B cell (primary cell): ENCODE results near the gene PLCG2. TPM values are rescaled to one million over a fixed set of nuclear protein-coding genes. Genes with fewer than 3 reads are reported as not detected.

Experiments
- ATAC-seq: fragments of 200-7000 bp; cut with Tn5 transposase; one replicate; pipeline ENCODE4 v1.10.0; 2021; ENCODE audit warnings: low read depth, mild to moderate bottlenecking, moderate number of reproducible peaks, moderate library complexity
- CTCF ChIA-PET: fragments of 350-600 bp; sonication (Branson Sonifier 250); formaldehyde crosslinking; loops from one replicate; lab custom pipeline; 2021; ENCODE audit warnings: antibody characterized with exemption, inconsistent platforms; lab: Charles Lee
- POLR2A ChIA-PET: fragments of 350-600 bp; sonication (Branson Sonifier 250); formaldehyde crosslinking; loops from one replicate; lab custom pipeline; 2021; ENCODE audit warnings: antibody characterized with exemption; lab: Charles Lee
- DNase-seq: peaks from one replicate; pipeline ENCODE4 v3.0.0; 2013
- H2AFZ ChIP-seq: 2 replicates; pipeline ENCODE4 v1.6.1; 2012; ENCODE audit warnings: mild to moderate bottlenecking, low read depth, low read length; ENCODE audit not compliant: insufficient read depth, poor library complexity, severe bottlenecking
- H3K27ac ChIP-seq, 2 donors: 1 replicate in 1 of 2; 2 replicates in 1 of 2; pipeline ENCODE4 v1.5.1; 2012 to 2013; ENCODE audit warnings: low read length in 2 of 2, mild to moderate bottlenecking in 2 of 2, moderate library complexity in 1 of 2
- H3K27me3 ChIP-seq, 4 experiments: fragments of 200-600 bp in 1 of 4; sonication (generic) in 1 of 4; replicated peaks in 1 of 4; 1 replicate in 2 of 4; 2 replicates in 2 of 4; pipeline versions ENCODE4 v1.6.1 to v1.7.0; 2013 to 2016; ENCODE audit warnings: low read length in 3 of 4, mild to moderate bottlenecking in 2 of 4, mixed read lengths in 1 of 4, moderate library complexity in 1 of 4; ENCODE audit not compliant: insufficient read depth in 4 of 4, control insufficient read depth in 3 of 4; ENCODE audit errors: control extremely low read depth in 1 of 4
- H3K36me3 ChIP-seq, 2 experiments: replicated peaks in 1 of 2; 1 replicate in 1 of 2; 2 replicates in 1 of 2; pipeline versions ENCODE4 v1.6.1 to v1.7.1; 2013; ENCODE audit warnings: low read length in 1 of 2; ENCODE audit not compliant: insufficient read depth in 2 of 2, control insufficient read depth in 1 of 2; ENCODE audit errors: control extremely low read depth in 1 of 2, extremely low read depth in 1 of 2
- H3K4me1 ChIP-seq, 2 donors: fragments of 200-600 bp in 1 of 2; sonication (generic) in 1 of 2; 1 replicate in 1 of 2; 2 replicates in 1 of 2; pipeline versions ENCODE4 v1.5.1 to v1.6.1; 2013 to 2017; ENCODE audit warnings: low read length in 2 of 2; ENCODE audit not compliant: control insufficient read depth in 2 of 2, insufficient read depth in 2 of 2
- H3K4me2 ChIP-seq: replicated peaks from 2 replicates; pipeline ENCODE3; 2012; ENCODE audit warnings: mild to moderate bottlenecking, low read depth, low read length; ENCODE audit not compliant: poor library complexity, severe bottlenecking
- H3K4me3 ChIP-seq, 5 experiments: fragments of 200-600 bp in 1 of 5; sonication (generic) in 1 of 5; 1 replicate in 3 of 5; 2 replicates in 2 of 5; pipeline versions ENCODE4 v1.5.1 to v1.7.0; 2011 to 2016; ENCODE audit warnings: low read length in 4 of 5, mild to moderate bottlenecking in 4 of 5, low read depth in 2 of 5, control low read depth in 1 of 5, moderate library complexity in 1 of 5; ENCODE audit not compliant: insufficient read depth in 1 of 5; ENCODE audit errors: control extremely low read depth in 1 of 5, extremely low read depth in 1 of 5
- H3K79me2 ChIP-seq: fragments of 200-600 bp; sonication (generic); one replicate; pipeline ENCODE4 v1.6.0; 2016; ENCODE audit warnings: low read length; ENCODE audit not compliant: control insufficient read depth, insufficient read depth
- H3K9ac ChIP-seq: fragments of 200-600 bp; sonication (generic); 2 replicates; pipeline ENCODE4 v1.6.1; 2017; ENCODE audit warnings: mild to moderate bottlenecking, low read length, moderate library complexity
- H3K9me3 ChIP-seq, 3 donors: one replicate each; pipeline versions ENCODE4 v1.6.1 to v1.7.1; 2013; ENCODE audit warnings: low read length in 2 of 3; ENCODE audit not compliant: control insufficient read depth in 2 of 3, insufficient read depth in 1 of 3; ENCODE audit errors: control extremely low read depth in 1 of 3
- H4K20me1 ChIP-seq: 2 replicates; pipeline ENCODE4 v1.6.0; 2012; ENCODE audit warnings: mild to moderate bottlenecking, low read length; ENCODE audit not compliant: insufficient read depth, control insufficient read depth, poor library complexity, severe bottlenecking
- H3K27ac Mint-ChIP-seq: one replicate; pipeline ENCODE4 v1.8.0; 2021; ENCODE audit warnings: mixed read lengths
- H3K27me3 Mint-ChIP-seq: one replicate; pipeline ENCODE4 v1.8.0; 2021; ENCODE audit warnings: mixed read lengths
- H3K4me1 Mint-ChIP-seq: one replicate; pipeline ENCODE4 v1.8.0; 2021; ENCODE audit warnings: mixed read lengths
- H3K4me3 Mint-ChIP-seq: one replicate; pipeline ENCODE4 v1.8.0; 2021; ENCODE audit warnings: mixed read lengths
- H3K9me3 Mint-ChIP-seq: one replicate; pipeline ENCODE4 v1.8.0; 2022; ENCODE audit warnings: mixed read lengths; ENCODE audit not compliant: insufficient read depth
- EZH2 ChIP-seq: IDR thresholded peaks from 2 replicates; pipeline ENCODE4 v1.6.1; 2012; ENCODE audit warnings: borderline replicate concordance, low read depth, mild to moderate bottlenecking, moderate library complexity, low read length; ENCODE audit not compliant: insufficient read depth, poor library complexity, severe bottlenecking
- WGBS: methylation state at CpG from one replicate; pipeline ENCODE4 v1.1.5; 2013; ENCODE audit warnings: missing lambda C conversion rate; ENCODE audit not compliant: insufficient coverage; 5-methylcytosine and 5-hydroxymethylcytosine counted together
- intact Hi-C: fragments of 100-400 bp; cut with micrococcal nuclease; formaldehyde crosslinking; loops from one replicate; pipeline ENCODE4 v1.10.0; 2022
- polyA plus RNA-seq: library from polyadenylated mRNA; depleted of rRNA; stranded (reverse); fragments of >200 nt; gene quantifications from 2 replicates; pipeline ENCODE4 v1.2.3, GENCODE V29; 2012
- total RNA-seq, 2 donors: library from RNA; stranded (reverse); fragments of 120-200 nt in 1 of 2; gene quantifications; 1 replicate in 1 of 2; 2 replicates in 1 of 2; pipeline versions ENCODE4 v1.2.3 to v1.2.4, GENCODE V29; 2013 to 2022
- TF ChIP-seq, protein P1 (sequence below): fragments of 200-600 bp; IDR thresholded peaks from one replicate; pipeline ENCODE4 v1.8.0; 2022; ENCODE audit warnings: antibody characterized with exemption, mild to moderate bottlenecking

Gene PLCG2
- total and polyA plus RNA-seq, 2 donors (not counting 1 experiment from before 2014, with no cell fraction given), result 194 to 812 TPM

DNA sequence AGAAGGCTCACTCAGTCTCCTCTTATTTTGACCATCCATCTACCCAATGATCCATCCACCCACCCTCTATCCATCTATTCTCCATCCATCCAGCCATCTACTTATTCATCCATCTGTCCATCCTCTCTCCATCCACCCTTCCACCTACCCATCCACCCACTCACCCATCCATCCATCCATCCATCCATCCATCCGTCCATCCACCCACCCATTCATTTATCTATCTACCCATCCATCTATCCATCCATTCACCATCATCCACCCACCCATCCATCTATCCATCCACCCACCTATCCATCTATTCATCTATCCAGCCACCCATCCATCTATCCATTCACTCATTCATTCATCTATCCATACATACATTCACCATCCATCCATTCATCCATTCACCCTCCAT is 45.8 kb upstream of the PLCG2 start:
- CTCF ChIA-PET, result interaction anchor here (1.4 to 10.4 kb wide), 2 partner anchors 112 to 140 kb away, joined by 3 to 128 read pairs; no protein-coding TSS in a partner anchor

More for the DNA sequence above, 45.8 kb upstream of the PLCG2 start:
- intact Hi-C loops, result no loop called here
- 94% methylated on average over 1 of the region's 1 CpG for WGBS
- Histone ChIP-seq H3K79me2 (peaks cover 2% of the 10 kb centered on the region), H3K4me1 (peaks cover 15 to 25% of the 10 kb centered on the region in 2 donors), H3K4me3 (no peak overlapping the region), H3K36me3 (no peaks in the 10 kb centered on the region), H3K4me2 (no peak overlapping the region), H4K20me1 (no peaks in the 10 kb centered on the region), H3K27me3 (no peaks in the 10 kb centered on the region), H2AFZ (no peak overlapping the region), H3K27ac (no peak overlapping the region), H3K9ac (no peak overlapping the region), H3K9me3 (peaks cover 0 to 3% (median 0%) of the 10 kb centered on the region in 3 donors)
- Mint-ChIP-seq H3K4me3 (no peak overlapping the region), H3K9me3 (no peaks in the 10 kb centered on the region), H3K4me1 (peaks cover 32% of the 10 kb centered on the region), H3K27me3 (no peaks in the 10 kb centered on the region), H3K27ac (peak overlapping the region; percentile 27)
- DNase-seq (no peak), ATAC-seq (no peak)
- POLR2A ChIA-PET, result no interaction called here
- no peak for TF ChIP-seq EZH2
- TF ChIP-seq, protein P1, sequence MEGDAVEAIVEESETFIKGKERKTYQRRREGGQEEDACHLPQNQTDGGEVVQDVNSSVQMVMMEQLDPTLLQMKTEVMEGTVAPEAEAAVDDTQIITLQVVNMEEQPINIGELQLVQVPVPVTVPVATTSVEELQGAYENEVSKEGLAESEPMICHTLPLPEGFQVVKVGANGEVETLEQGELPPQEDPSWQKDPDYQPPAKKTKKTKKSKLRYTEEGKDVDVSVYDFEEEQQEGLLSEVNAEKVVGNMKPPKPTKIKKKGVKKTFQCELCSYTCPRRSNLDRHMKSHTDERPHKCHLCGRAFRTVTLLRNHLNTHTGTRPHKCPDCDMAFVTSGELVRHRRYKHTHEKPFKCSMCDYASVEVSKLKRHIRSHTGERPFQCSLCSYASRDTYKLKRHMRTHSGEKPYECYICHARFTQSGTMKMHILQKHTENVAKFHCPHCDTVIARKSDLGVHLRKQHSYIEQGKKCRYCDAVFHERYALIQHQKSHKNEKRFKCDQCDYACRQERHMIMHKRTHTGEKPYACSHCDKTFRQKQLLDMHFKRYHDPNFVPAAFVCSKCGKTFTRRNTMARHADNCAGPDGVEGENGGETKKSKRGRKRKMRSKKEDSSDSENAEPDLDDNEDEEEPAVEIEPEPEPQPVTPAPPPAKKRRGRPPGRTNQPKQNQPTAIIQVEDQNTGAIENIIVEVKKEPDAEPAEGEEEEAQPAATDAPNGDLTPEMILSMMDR, result no peak
